IMR-90 (cell line): ENCODE results near the gene CARM1. TPM values are rescaled to one million over a fixed set of nuclear protein-coding genes. Genes with fewer than 3 reads are reported as not detected.
A peak's percentile ranks its signal among the peaks of the same experiment; 100 is the strongest.

Source experiments
- ATAC-seq: fragments of 200-7000 bp; cut with Tn5 transposase; 2 replicates; pipeline ENCODE4 v1.9.1; 2020; ENCODE audit warnings: low read depth, mild to moderate bottlenecking, moderate library complexity
- BruUV-seq: library from RNA; stranded (reverse); fragments of 400-500 nt; replicated peaks from 2 replicates; lab custom pipeline; 2021; lab: Mats Ljungman, UMichigan
- CTCF ChIA-PET: fragments of 300-600 bp; formaldehyde crosslinking; extraction: SDS; loops from one replicate; lab custom pipeline; 2021; ENCODE audit warnings: antibody characterized with exemption; lab: Yijun Ruan, JAX
- POLR2A ChIA-PET: fragments of 300-600 bp; sonication (Branson Sonifier 250); formaldehyde crosslinking; loops from one replicate; lab custom pipeline; 2022; ENCODE audit warnings: antibody characterized with exemption; ENCODE audit not compliant: unreplicated experiment; lab: Charles Lee
- DNase-seq: peaks from one replicate; pipeline ENCODE4 v3.0.0; 2013
- H2AFZ ChIP-seq: replicated peaks from 2 replicates; pipeline ENCODE3; 2013; ENCODE audit warnings: low read length, mild to moderate bottlenecking; ENCODE audit not compliant: poor library complexity
- H2AK5ac ChIP-seq: 2 replicates; pipeline ENCODE4 v1.6.1; 2013; ENCODE audit warnings: low read depth, low read length, inconsistent platforms
- H2AK9ac ChIP-seq: replicated peaks from 2 replicates; pipeline ENCODE3; 2013; ENCODE audit warnings: mild to moderate bottlenecking, low read depth, low read length, moderate library complexity; ENCODE audit not compliant: poor library complexity
- H2BK120ac ChIP-seq: 2 replicates; pipeline ENCODE4 v1.6.1; 2013; ENCODE audit warnings: low read depth, low read length, inconsistent platforms
- H2BK15ac ChIP-seq: 3 replicates; pipeline ENCODE4 v1.6.1; 2013; ENCODE audit warnings: low read depth, low read length, inconsistent platforms
- H2BK20ac ChIP-seq: 2 replicates; pipeline ENCODE4 v1.6.1; 2013; ENCODE audit warnings: low read depth, mild to moderate bottlenecking, inconsistent platforms, low read length, moderate library complexity
- H2BK5ac ChIP-seq: 2 replicates; pipeline ENCODE4 v1.6.1; 2013; ENCODE audit warnings: mild to moderate bottlenecking, low read depth, low read length, inconsistent platforms; ENCODE audit not compliant: poor library complexity, severe bottlenecking
- H3K14ac ChIP-seq: replicated peaks from 2 replicates; pipeline ENCODE4 v1.6.1; 2013; ENCODE audit warnings: low read depth, low read length, inconsistent platforms
- H3K18ac ChIP-seq: 2 replicates; pipeline ENCODE4 v1.6.1; 2013; ENCODE audit warnings: low read depth, low read length, control low read depth
- H3K23ac ChIP-seq: 2 replicates; pipeline ENCODE4 v1.6.1; 2013; ENCODE audit warnings: low read depth, low read length, inconsistent platforms
- H3K27ac ChIP-seq: 2 replicates; pipeline ENCODE4 v1.5.1; 2013; ENCODE audit warnings: mild to moderate bottlenecking, control low read depth, low read length; ENCODE audit not compliant: insufficient read depth
- H3K27me3 ChIP-seq: 2 replicates; pipeline ENCODE4 v1.6.1; 2013; ENCODE audit warnings: low read length; ENCODE audit not compliant: control insufficient read depth, insufficient read depth
- H3K36me3 ChIP-seq: 2 replicates; pipeline ENCODE4 v1.6.1; 2013; ENCODE audit warnings: low read length, mixed read lengths; ENCODE audit not compliant: control insufficient read depth, insufficient read depth
- H3K4ac ChIP-seq: 2 replicates; pipeline ENCODE4 v1.6.1; 2013; ENCODE audit warnings: low read depth, low read length, inconsistent platforms
- H3K4me1 ChIP-seq: 2 replicates; pipeline ENCODE4 v1.6.1; 2013; ENCODE audit warnings: low read length, mixed read lengths; ENCODE audit not compliant: control insufficient read depth, insufficient read depth
- H3K4me2 ChIP-seq: 2 replicates; pipeline ENCODE4 v1.6.1; 2013; ENCODE audit warnings: low read depth, mild to moderate bottlenecking, control low read depth, low read length, moderate library complexity
- H3K4me3 ChIP-seq: 2 replicates; pipeline ENCODE4 v1.5.1; 2013; ENCODE audit warnings: low read depth, mild to moderate bottlenecking, control low read depth, low read length, moderate library complexity; ENCODE audit not compliant: insufficient read depth
- H3K56ac ChIP-seq: 2 replicates; pipeline ENCODE4 v1.6.1; 2013; ENCODE audit warnings: low read length, inconsistent platforms; ENCODE audit not compliant: insufficient read depth; ENCODE audit errors: extremely low read depth
- H3K79me1 ChIP-seq, 2 experiments: 2 replicates each; pipeline ENCODE4 v1.6.1; 2013; ENCODE audit warnings: low read length in 2 of 2, inconsistent platforms in 1 of 2, low read depth in 1 of 2
- H3K9ac ChIP-seq: 2 replicates; pipeline ENCODE4 v1.6.1; 2013; ENCODE audit warnings: low read depth, low read length, control low read depth
- H3K9me1 ChIP-seq: 2 replicates; pipeline ENCODE4 v1.6.1; 2013; ENCODE audit warnings: low read length, inconsistent platforms; ENCODE audit not compliant: insufficient read depth
- H3K9me3 ChIP-seq: 2 replicates; pipeline ENCODE4 v1.6.1; 2013; ENCODE audit warnings: low read length; ENCODE audit not compliant: control insufficient read depth, insufficient read depth
- H4K20me1 ChIP-seq: 2 replicates; pipeline ENCODE4 v1.6.1; 2013; ENCODE audit warnings: low read length, inconsistent platforms; ENCODE audit not compliant: insufficient read depth
- H4K5ac ChIP-seq: 2 replicates; pipeline ENCODE4 v1.6.1; 2013; ENCODE audit warnings: mild to moderate bottlenecking, low read depth, low read length, control low read depth
- H4K8ac ChIP-seq, 2 experiments: 2 replicates each; pipeline ENCODE4 v1.6.1; 2013; ENCODE audit warnings: low read depth in 2 of 2, low read length in 2 of 2, control low read depth in 1 of 2, inconsistent platforms in 1 of 2
- H4K91ac ChIP-seq: 2 replicates; pipeline ENCODE4 v1.6.1; 2013; ENCODE audit warnings: low read depth, low read length, inconsistent platforms; ENCODE audit not compliant: insufficient read depth
- CEBPB ChIP-seq: IDR thresholded peaks from 2 replicates; pipeline ENCODE4 v1.6.1; 2012; ENCODE audit warnings: low read depth, low read length, improper control_type of control experiment
- MAFK ChIP-seq: IDR thresholded peaks from 2 replicates; pipeline ENCODE4 v1.6.1; 2012; ENCODE audit warnings: low read depth, low read length, improper control_type of control experiment
- WGBS, 2 experiments: methylation state at CpG; one replicate each; pipeline versions ENCODE4 v1.1.5 to v1.1.7; 2013; ENCODE audit warnings: missing lambda C conversion rate in 2 of 2; ENCODE audit not compliant: insufficient read length in 1 of 2; ENCODE audit errors: extremely low coverage in 2 of 2; 5-methylcytosine and 5-hydroxymethylcytosine counted together
- dilution Hi-C: fragments of 300-500 bp; cut with HindIII; formaldehyde crosslinking; loops from one replicate; pipeline ENCODE4 v1.14.3; 2018; ENCODE audit warnings: low sequenced_read_pairs; ENCODE audit not compliant: unreplicated experiment
- in situ Hi-C: fragments of 300-500 bp; cut with MboI; formaldehyde crosslinking; loops from 3 replicates; pipeline ENCODE4 v1.14.3; 2019; ENCODE audit warnings: low sequenced_read_pairs, inconsistent platforms, mixed read lengths
- intact Hi-C: fragments of 100-400 bp; cut with micrococcal nuclease; formaldehyde crosslinking; loops from 2 replicates; pipeline ENCODE4 v1.10.0; 2022
- polyA plus RNA-seq, 3 experiments: library from polyadenylated mRNA; depleted of rRNA; stranded (reverse); fragments of >200 nt; gene quantifications; 2 replicates each; pipeline ENCODE4 v1.2.3, GENCODE V29; 2012; ENCODE audit warnings: low replicate concordance in 1 of 3
- total RNA-seq: library from RNA; depleted of rRNA; stranded (reverse); fragments of >200 nt; gene quantifications from 2 replicates; pipeline ENCODE4 v1.2.3, GENCODE V29; 2012

CARM1 gene
- total and polyA plus RNA-seq, 2 of the 4 experiments (the other 2 are of a cell fraction) = 20.3 to 67.1 TPM

GRCh38 chr19:10852941-10853340 lies 18.4 kb upstream of the CARM1 start:
- Histone ChIP-seq H3K4me2 (no peak overlapping the region), H2AFZ (no peak overlapping the region), H4K20me1 (no peaks in the 10 kb centered on the region), H3K4ac (no peak overlapping the region; the same call in 1 of the 2 replicates), H2AK9ac (no peak overlapping the region), H2AK5ac (0 out of 2 replicates have a peak overlapping the region, but pooled peaks have one; percentile 16), H3K14ac (no peak overlapping the region), H3K27me3 (peaks cover 3% of the 10 kb centered on the region; the same call in 1 of the 2 replicates), H4K91ac (no peak overlapping the region), H3K56ac (no peak overlapping the region), H2BK20ac (no peak overlapping the region), H3K18ac (no peak overlapping the region), H3K9ac (no peak overlapping the region), H3K4me1 (peaks cover 3% of the 10 kb centered on the region; the same call in 1 of the 2 replicates), H3K36me3 (no peaks in the 10 kb centered on the region), H3K79me1 (no peaks in the 10 kb centered on the region), H3K27ac (no peak overlapping the region), H3K9me1 (no peaks in the 10 kb centered on the region), H3K9me3 (no peaks in the 10 kb centered on the region), H2BK120ac (no peak overlapping the region), H2BK5ac (no peak overlapping the region), H2BK15ac (no peak overlapping the region), H4K8ac (no peak overlapping the region), H4K5ac (no peak overlapping the region), H3K4me3 (no peak overlapping the region), H3K23ac (no peak overlapping the region)
- ATAC-seq (no peak), DNase-seq (no peak)
- ChIA-PET POLR2A (interaction anchor here (0.7 kb wide), 1 partner anchor 17 kb away, joined by 7 read pairs; the partner anchor contains the start of gene TMED1), CTCF (no interaction called here)
- in situ Hi-C loops = no loop called here
- dilution Hi-C loops = no loop called here
- intact Hi-C loops = no loop called here
- BruUV-seq = no TSS peak
- 71% methylated on average over 1 of the region's 7 CpGs; no CpG with 5 or more reads in 1 of the 2 experiments for WGBS, 2 experiments
- TF ChIP-seq MAFK (no peak), CEBPB (0 out of 2 replicates have a peak, but pooled peaks have one; percentile 23)
